ENCODE results near the gene KSR2. TPM values are rescaled to one million over a fixed set of nuclear protein-coding genes. Genes with fewer than 3 reads are reported as not detected.

Gene KSR2
- total RNA-seq, 1 donor from 2014 or later: 0.30 TPM

DNA sequence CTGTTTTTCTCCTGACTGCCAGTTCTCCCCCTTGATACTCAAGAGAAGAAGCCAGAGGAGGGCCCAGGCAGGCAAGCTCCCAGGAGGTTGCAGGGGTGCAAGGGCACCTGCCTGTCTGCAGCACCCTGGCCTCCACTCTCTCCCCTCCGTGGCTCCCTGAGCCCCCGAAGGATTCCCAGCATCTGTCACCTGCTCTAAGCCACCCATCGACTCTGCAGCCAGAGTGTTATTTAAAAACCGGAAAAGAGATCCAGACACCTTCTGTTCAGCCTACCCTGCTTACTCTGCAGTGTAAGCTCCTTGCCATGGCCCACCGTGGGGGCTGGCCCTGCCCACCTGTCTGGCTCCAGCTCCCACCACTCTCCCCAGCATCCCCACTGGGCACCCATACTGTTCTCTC lies 121.4 kb downstream of the KSR2 start:
- no peak overlapping the region for H3K27ac ChIP-seq
- Mint-ChIP-seq H3K9me3 (peaks cover 7% of the 10 kb centered on the region), H3K27me3 (ENCODE audit: insufficient read depth, low read depth) (peaks cover 13% of the 10 kb centered on the region), H3K36me3 (no peaks in the 10 kb centered on the region), H3K27ac (no peak overlapping the region), H3K4me3 (no peak overlapping the region), H3K4me1 (no peaks in the 10 kb centered on the region)
- no peak for DNase-seq (ENCODE audit: low spot score)
- H3K27me3 ChIP-seq: no peaks in the 10 kb centered on the region
- no peak overlapping the region for H3K4me3 ChIP-seq
- H3K9ac ChIP-seq: no peak overlapping the region
- peak overlapping the region; percentile 50 for H2AFZ ChIP-seq (replicated peaks)
- no peak for TF ChIP-seq EZH2 (IDR thresholded peaks at IDR 0.05)
- TF ChIP-seq, protein P1, sequence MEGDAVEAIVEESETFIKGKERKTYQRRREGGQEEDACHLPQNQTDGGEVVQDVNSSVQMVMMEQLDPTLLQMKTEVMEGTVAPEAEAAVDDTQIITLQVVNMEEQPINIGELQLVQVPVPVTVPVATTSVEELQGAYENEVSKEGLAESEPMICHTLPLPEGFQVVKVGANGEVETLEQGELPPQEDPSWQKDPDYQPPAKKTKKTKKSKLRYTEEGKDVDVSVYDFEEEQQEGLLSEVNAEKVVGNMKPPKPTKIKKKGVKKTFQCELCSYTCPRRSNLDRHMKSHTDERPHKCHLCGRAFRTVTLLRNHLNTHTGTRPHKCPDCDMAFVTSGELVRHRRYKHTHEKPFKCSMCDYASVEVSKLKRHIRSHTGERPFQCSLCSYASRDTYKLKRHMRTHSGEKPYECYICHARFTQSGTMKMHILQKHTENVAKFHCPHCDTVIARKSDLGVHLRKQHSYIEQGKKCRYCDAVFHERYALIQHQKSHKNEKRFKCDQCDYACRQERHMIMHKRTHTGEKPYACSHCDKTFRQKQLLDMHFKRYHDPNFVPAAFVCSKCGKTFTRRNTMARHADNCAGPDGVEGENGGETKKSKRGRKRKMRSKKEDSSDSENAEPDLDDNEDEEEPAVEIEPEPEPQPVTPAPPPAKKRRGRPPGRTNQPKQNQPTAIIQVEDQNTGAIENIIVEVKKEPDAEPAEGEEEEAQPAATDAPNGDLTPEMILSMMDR (IDR thresholded peaks at IDR 0.05): no peak
- peaks cover 6% of the 10 kb centered on the region for H3F3A ChIP-seq (ENCODE audit: low read depth)
- no peaks in the 10 kb centered on the region for H3K9me3 ChIP-seq (ENCODE audit: low read depth)
- H3K4me2 ChIP-seq: peak overlapping the region; percentile 62
- peaks cover 21% of the 10 kb centered on the region for H3K4me1 ChIP-seq
- no peaks in the 10 kb centered on the region for H3K36me3 ChIP-seq
- H4K20me1 ChIP-seq (ENCODE audit: low read depth): no peaks in the 10 kb centered on the region
- no peaks in the 10 kb centered on the region for H3K79me2 ChIP-seq (ENCODE audit: low read depth)

DNA sequence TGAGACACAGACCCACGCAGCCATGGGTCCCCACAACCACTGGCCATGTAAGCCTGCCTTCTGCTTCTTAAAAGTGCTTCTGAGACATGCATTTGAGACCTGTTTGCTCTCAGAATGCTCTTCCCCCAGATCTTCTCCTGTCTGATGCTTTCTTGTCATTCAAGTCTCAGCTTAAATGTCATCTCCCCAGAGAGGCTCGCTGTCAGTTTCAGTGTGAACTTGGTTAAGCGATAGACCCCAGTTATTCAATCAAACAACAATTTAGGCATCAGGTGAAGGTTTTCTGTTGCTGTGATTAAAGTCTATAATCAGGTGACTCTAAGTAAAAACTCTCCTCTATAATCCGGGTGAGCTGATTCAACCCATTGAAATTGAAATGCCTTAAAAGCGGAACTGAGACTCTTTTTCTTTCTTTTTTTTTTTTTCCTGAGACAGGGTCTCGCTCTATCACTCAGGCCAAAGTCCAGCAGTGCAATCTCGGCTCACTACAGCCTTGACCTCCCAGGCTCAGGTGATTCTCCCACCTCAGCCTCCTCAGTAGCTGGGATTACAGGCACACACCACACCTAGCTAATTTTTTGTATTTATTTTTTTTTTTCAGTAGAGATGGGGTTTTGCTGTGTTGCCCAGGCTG lies 123.4 kb downstream of the KSR2 start:
- Histone ChIP-seq H3K4me3 (no peak overlapping the region), H4K20me1 (ENCODE audit: low read depth) (no peaks in the 10 kb centered on the region), H3F3A (ENCODE audit: low read depth) (peaks cover 6% of the 10 kb centered on the region), H3K4me2 (no peak overlapping the region), H2AFZ (replicated peaks) (no peak overlapping the region), H3K27me3 (no peaks in the 10 kb centered on the region), H3K79me2 (ENCODE audit: low read depth) (no peaks in the 10 kb centered on the region), H3K36me3 (no peaks in the 10 kb centered on the region), H3K9me3 (ENCODE audit: low read depth) (no peaks in the 10 kb centered on the region), H3K4me1 (peaks cover 21% of the 10 kb centered on the region), H3K9ac (no peak overlapping the region), H3K27ac (no peak overlapping the region)
- H3K9me3 Mint-ChIP-seq: peaks cover 7% of the 10 kb centered on the region
- H3K4me1 Mint-ChIP-seq: no peaks in the 10 kb centered on the region
- no peak overlapping the region for H3K4me3 Mint-ChIP-seq
- peaks cover 11% of the 10 kb centered on the region for H3K27me3 Mint-ChIP-seq (ENCODE audit: insufficient read depth, low read depth)
- no peak overlapping the region for H3K27ac Mint-ChIP-seq
- no peak for DNase-seq (ENCODE audit: low spot score)
- TF ChIP-seq EZH2 (IDR thresholded peaks at IDR 0.05): no peak
- TF ChIP-seq EZH2phosphoT487 (IDR thresholded peaks at IDR 0.05): no peak
- TF ChIP-seq, protein P1 (IDR thresholded peaks at IDR 0.05): no peak
- no peaks in the 10 kb centered on the region for H3K36me3 Mint-ChIP-seq

DNA sequence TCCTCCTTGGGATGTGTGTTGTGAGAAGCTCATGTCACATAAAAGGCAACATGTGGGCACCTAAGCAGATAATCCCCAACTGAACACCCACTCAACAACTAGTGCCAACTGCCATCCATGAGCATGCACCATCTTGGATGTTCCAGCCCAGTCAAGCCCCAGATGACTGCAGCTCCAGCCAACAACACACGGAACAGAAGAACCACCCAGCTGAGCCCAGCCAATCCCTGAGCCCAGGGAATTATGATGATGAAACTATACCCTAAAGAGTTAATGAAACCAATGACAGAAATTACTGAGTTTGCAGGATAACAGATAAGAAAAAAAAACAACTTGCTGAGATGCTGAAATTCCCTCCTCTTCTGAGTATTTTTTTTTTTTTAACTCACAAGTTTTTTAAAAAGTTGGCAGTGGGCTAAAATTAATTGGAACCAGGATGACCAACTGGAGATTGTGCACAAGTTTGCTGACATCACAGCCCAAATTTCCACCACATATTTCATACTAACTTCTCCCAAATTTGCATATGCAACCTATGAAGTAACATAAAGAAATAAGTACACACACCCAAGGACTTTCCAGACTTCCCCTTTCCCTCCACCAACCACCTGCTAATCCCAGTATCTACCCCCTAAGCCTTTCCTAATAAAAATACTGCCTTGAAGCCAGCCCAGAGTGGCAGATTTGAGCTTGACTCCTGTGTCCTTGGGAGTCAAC lies 124.5 kb downstream of the KSR2 start:
- no peak overlapping the region for H3K4me3 Mint-ChIP-seq
- H3K27me3 Mint-ChIP-seq (ENCODE audit: insufficient read depth, low read depth): peaks cover 11% of the 10 kb centered on the region

More for the DNA sequence above, 124.5 kb downstream of the KSR2 start:
- Histone ChIP-seq H3K9me3 (ENCODE audit: low read depth) (no peaks in the 10 kb centered on the region), H3K9ac (no peak overlapping the region), H3F3A (ENCODE audit: low read depth) (peaks cover 6% of the 10 kb centered on the region), H3K79me2 (ENCODE audit: low read depth) (no peaks in the 10 kb centered on the region), H3K4me1 (peaks cover 21% of the 10 kb centered on the region), H2AFZ (replicated peaks) (no peak overlapping the region), H3K27me3 (no peaks in the 10 kb centered on the region), H3K4me2 (no peak overlapping the region), H4K20me1 (ENCODE audit: low read depth) (no peaks in the 10 kb centered on the region), H3K4me3 (no peak overlapping the region), H3K27ac (no peak overlapping the region), H3K36me3 (no peaks in the 10 kb centered on the region)
- H3K36me3 Mint-ChIP-seq: no peaks in the 10 kb centered on the region
- peaks cover 7% of the 10 kb centered on the region for H3K9me3 Mint-ChIP-seq
- H3K4me1 Mint-ChIP-seq: no peaks in the 10 kb centered on the region
- TF ChIP-seq EZH2 (IDR thresholded peaks at IDR 0.05): no peak
- TF ChIP-seq, protein P1 (IDR thresholded peaks at IDR 0.05): no peak
- TF ChIP-seq EZH2phosphoT487 (IDR thresholded peaks at IDR 0.05): no peak
- no peak overlapping the region for H3K27ac Mint-ChIP-seq
- DNase-seq (ENCODE audit: low spot score): no peak
